ENCODE results near the gene EFHC2. TPM values are rescaled to one million over a fixed set of nuclear protein-coding genes. Genes with fewer than 3 reads are reported as not detected.

The EFHC2 gene
- total RNA-seq, 2 donors from 2014 or later, result 3.0 to 6.2 TPM

DNA sequence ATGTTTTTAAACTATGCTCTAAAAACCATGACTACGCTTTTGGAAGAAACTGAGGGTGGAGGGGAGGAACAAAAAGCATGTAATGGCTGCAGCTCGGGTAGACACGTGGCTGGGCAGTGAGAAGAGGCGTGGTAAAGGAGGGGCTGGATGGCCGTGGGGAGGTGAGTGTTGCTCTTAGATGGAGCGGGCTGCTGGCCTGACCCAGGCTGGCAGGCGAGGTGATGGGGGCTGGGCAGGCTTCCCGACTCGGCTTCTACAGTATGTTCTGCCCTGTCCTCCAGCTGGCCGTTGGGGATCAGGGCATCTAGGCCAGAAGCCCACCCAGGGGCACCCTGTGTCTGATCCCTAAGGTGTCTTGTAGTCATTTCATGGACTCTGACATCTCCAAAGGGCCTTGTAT lies 60.7 kb downstream of the EFHC2 start:
- Histone ChIP-seq H3K27ac (no peak overlapping the region), H3K36me3 (no peaks in the 10 kb centered on the region), H3K9me3 (no peaks in the 10 kb centered on the region), H3K4me3 (no peak overlapping the region), H3K4me1 (replicated peaks) (no peaks in the 10 kb centered on the region), H3K27me3 (replicated peaks; ENCODE audit: insufficient read depth) (no peaks in the 10 kb centered on the region)
- TF ChIP-seq POLR2AphosphoS5 (IDR thresholded peaks at IDR 0.05) (no peak), CTCF (IDR thresholded peaks at IDR 0.05) (no peak), POLR2A (IDR thresholded peaks at IDR 0.05) (no peak)
- 93% methylated on average over 9 of the region's 10 CpGs for WGBS
- DNase-seq (ENCODE audit: low spot score), result no peak
- intact Hi-C loops (cut with DNase I), result no loop called here

GRCh38 chrX:44280116-44280515 lies 63.4 kb downstream of the EFHC2 start:
- H3K4me1 ChIP-seq (replicated peaks), result no peaks in the 10 kb centered on the region

GRCh38 chrX:44274096-44274495 lies 69.4 kb downstream of the EFHC2 start:
- H3K4me1 ChIP-seq (replicated peaks), result no peaks in the 10 kb centered on the region
- DNase-seq (ENCODE audit: low spot score), result no peak
- H3K9me3 ChIP-seq, result no peaks in the 10 kb centered on the region
- no peaks in the 10 kb centered on the region for H3K36me3 ChIP-seq
- no peaks in the 10 kb centered on the region for H3K27me3 ChIP-seq (replicated peaks; ENCODE audit: insufficient read depth)
- H3K4me3 ChIP-seq, result no peak overlapping the region
- H3K27ac ChIP-seq, result no peak overlapping the region
- intact Hi-C loops (cut with DNase I), result no loop called here
- TF ChIP-seq POLR2AphosphoS5 (IDR thresholded peaks at IDR 0.05) (no peak), POLR2A (IDR thresholded peaks at IDR 0.05) (no peak), CTCF (IDR thresholded peaks at IDR 0.05) (no peak)

More at GRCh38 chrX:44280116-44280515, 63.4 kb downstream of the EFHC2 start:
- no peak overlapping the region for H3K4me3 ChIP-seq
- H3K27ac ChIP-seq, result no peak overlapping the region
- no peak for TF ChIP-seq POLR2AphosphoS5 (IDR thresholded peaks at IDR 0.05)
- TF ChIP-seq CTCF (IDR thresholded peaks at IDR 0.05), result no peak
- TF ChIP-seq POLR2A (IDR thresholded peaks at IDR 0.05), result no peak
- H3K36me3 ChIP-seq, result no peaks in the 10 kb centered on the region
- no peaks in the 10 kb centered on the region for H3K27me3 ChIP-seq (replicated peaks; ENCODE audit: insufficient read depth)
- no peak for DNase-seq (ENCODE audit: low spot score)
- intact Hi-C loops (cut with DNase I), result no loop called here
- no peaks in the 10 kb centered on the region for H3K9me3 ChIP-seq

- intact Hi-C loops (cut with DNase I), result no loop called here
- H3K4me1 ChIP-seq (replicated peaks), result no peaks in the 10 kb centered on the region
Measured at GRCh38 chrX:44267861-44268260, 75.6 kb downstream of the EFHC2 start.

More at GRCh38 chrX:44267861-44268260, 75.6 kb downstream of the EFHC2 start:
- H3K9me3 ChIP-seq, result no peaks in the 10 kb centered on the region
- DNase-seq (ENCODE audit: low spot score), result no peak
- no peaks in the 10 kb centered on the region for H3K27me3 ChIP-seq (replicated peaks; ENCODE audit: insufficient read depth)
- no peak overlapping the region for H3K4me3 ChIP-seq
- no peak overlapping the region for H3K27ac ChIP-seq
- WGBS, result 51% methylated on average over 3 of the region's 3 CpGs
- H3K36me3 ChIP-seq, result no peaks in the 10 kb centered on the region
- TF ChIP-seq CTCF (IDR thresholded peaks at IDR 0.05) (no peak), POLR2AphosphoS5 (IDR thresholded peaks at IDR 0.05) (no peak), POLR2A (IDR thresholded peaks at IDR 0.05) (no peak)

Data from prostate gland (tissue), 2 donors.